HUES48 (cell line): ENCODE data around the gene P3H3.

Experiments
- H3K27ac ChIP-seq: one replicate; pipeline ENCODE4 v1.7.0; 2013; ENCODE audit warnings: low read depth, low read length, inconsistent platforms
- H3K27me3 ChIP-seq: 2 replicates; pipeline ENCODE4 v1.6.1; 2013; ENCODE audit warnings: mild to moderate bottlenecking, low read length; ENCODE audit not compliant: control insufficient read depth, insufficient read depth
- H3K36me3 ChIP-seq: 2 replicates; pipeline ENCODE4 v1.6.1; 2013; ENCODE audit warnings: low read length; ENCODE audit not compliant: control insufficient read depth, insufficient read depth
- H3K4me1 ChIP-seq: 2 replicates; pipeline ENCODE4 v1.6.1; 2013; ENCODE audit warnings: mild to moderate bottlenecking, low read length; ENCODE audit not compliant: control insufficient read depth, insufficient read depth
- H3K4me3 ChIP-seq: 2 replicates; pipeline ENCODE4 v1.5.1; 2013; ENCODE audit warnings: mild to moderate bottlenecking, low read depth, low read length
- H3K9ac ChIP-seq: 2 replicates; pipeline ENCODE4 v1.6.1; 2013; ENCODE audit warnings: mild to moderate bottlenecking, low read depth, low read length, moderate library complexity
- H3K9me3 ChIP-seq: 2 replicates; pipeline ENCODE4 v1.6.1; 2013; ENCODE audit warnings: low read length; ENCODE audit not compliant: control insufficient read depth, insufficient read depth

P3H3 gene

DNA sequence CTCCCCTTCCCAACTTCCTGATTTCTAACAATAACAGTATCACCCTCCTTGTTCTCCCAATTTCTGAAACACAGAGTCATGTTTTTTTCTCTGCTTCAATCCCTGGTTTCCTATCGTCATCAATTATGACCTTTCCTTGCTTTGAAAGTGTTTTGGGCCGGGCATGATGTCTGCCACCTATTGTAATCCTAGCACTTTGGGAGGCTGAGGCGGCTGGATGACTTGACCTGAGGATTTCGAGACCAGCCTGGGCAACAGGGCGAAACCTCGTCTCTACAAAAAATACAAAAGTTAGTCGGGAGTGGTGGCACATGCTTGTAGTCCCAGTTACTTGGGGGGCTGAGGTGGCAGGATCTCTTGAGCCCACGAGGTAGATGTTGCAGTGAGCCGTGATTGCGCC, 19.2 kb upstream of the P3H3 start:
- Histone ChIP-seq H3K9me3 (no peaks in the 10 kb centered on the region), H3K27me3 (no peaks in the 10 kb centered on the region), H3K36me3 (no peaks in the 10 kb centered on the region), H3K4me3 (no peak overlapping the region), H3K4me1 (peaks cover 9% of the 10 kb centered on the region), H3K9ac (no peak overlapping the region), H3K27ac (no peak overlapping the region)

DNA sequence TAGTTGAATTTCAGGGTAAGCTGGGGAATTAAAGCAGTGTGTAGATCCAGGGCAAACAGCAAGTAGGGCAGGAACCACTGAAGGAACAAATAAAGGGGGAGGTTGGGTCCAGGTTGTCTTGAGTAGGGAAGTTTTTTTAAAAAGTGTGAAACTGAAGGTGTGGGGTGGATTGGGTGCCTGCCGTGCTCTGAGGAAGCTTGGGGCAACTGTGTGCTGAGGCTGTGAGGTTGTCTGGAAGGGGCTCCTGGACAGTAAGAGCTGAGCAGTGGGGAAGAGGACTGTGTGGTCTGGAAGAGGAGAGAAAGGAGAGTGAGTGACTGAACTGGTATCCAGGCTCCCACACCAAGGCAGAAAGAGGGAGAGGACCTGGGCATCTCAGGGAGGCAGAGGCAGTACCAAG, 17.4 kb upstream of the P3H3 start:
- H3K4me1 ChIP-seq, result peaks cover 9% of the 10 kb centered on the region
- H3K36me3 ChIP-seq, result no peaks in the 10 kb centered on the region
- H3K9ac ChIP-seq, result no peak overlapping the region
- no peak overlapping the region for H3K27ac ChIP-seq
- no peaks in the 10 kb centered on the region for H3K27me3 ChIP-seq
- no peak overlapping the region for H3K4me3 ChIP-seq
- no peaks in the 10 kb centered on the region for H3K9me3 ChIP-seq

DNA sequence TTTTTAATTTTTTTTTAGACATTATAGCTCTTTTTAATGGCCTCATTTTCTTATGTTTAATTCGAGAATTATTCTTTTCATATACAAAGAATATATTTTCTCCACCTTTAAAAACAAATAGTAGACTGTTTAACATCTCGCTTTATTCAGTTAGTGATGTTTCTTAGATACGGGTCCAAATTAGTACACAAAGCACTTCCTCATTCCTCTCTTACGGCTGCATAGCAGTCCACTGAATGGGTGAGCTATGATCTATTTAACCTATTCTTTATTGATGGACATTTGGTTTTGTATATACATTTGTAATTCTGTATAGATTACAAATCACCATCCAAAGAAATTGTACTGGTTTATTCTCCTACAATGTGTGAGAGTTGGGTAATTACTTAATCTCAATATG, 14.8 kb upstream of the P3H3 start:
- no peak overlapping the region for H3K4me3 ChIP-seq
- no peaks in the 10 kb centered on the region for H3K36me3 ChIP-seq
- H3K27ac ChIP-seq, result no peak overlapping the region
- no peak overlapping the region for H3K9ac ChIP-seq
- peaks cover 15% of the 10 kb centered on the region for H3K4me1 ChIP-seq
- no peaks in the 10 kb centered on the region for H3K27me3 ChIP-seq
- no peaks in the 10 kb centered on the region for H3K9me3 ChIP-seq

DNA sequence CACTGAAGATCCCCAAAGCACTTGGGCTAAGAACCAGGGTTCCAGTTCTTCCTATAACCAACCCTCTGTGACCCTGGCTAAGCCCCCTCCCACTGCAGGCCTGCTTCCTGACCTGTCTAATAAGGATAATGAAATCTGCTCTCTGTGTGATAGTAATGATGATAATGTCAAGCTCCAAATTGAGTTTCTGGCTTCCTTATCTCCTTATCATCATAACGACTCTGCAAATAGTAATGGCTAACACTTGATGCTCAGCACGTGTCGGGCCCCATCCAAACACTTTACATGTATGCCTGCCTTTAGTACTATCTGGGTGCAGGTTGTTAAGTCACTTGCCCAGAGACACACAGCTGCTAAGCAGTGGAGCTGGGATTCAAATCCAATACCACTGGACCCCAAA, 11.6 kb upstream of the P3H3 start:
- Histone ChIP-seq H3K4me1 (peaks cover 18% of the 10 kb centered on the region), H3K27ac (no peak overlapping the region), H3K4me3 (no peak overlapping the region), H3K36me3 (no peaks in the 10 kb centered on the region), H3K9ac (no peak overlapping the region), H3K9me3 (no peaks in the 10 kb centered on the region), H3K27me3 (peaks cover 12% of the 10 kb centered on the region)

DNA sequence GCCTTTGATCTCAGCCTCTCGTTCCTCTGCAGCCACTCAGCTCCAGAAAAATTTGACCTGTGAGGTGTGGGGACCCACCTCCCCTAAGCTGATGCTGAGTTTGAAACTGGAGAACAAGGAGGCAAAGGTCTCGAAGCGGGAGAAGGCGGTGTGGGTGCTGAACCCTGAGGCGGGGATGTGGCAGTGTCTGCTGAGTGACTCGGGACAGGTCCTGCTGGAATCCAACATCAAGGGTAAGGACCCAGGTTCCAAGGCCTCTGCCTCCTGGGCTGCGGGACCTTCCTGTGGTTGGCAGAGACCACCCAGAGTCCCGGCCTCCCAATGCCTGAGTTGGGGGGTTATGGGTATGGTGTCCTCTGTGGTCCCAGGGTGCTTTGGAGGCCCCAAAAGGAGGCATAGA, 11.1 kb upstream of the P3H3 start:
- H3K27ac ChIP-seq, result no peak overlapping the region
- H3K9ac ChIP-seq, result no peak overlapping the region
- H3K27me3 ChIP-seq, result peaks cover 15% of the 10 kb centered on the region
- no peak overlapping the region for H3K4me3 ChIP-seq
- H3K36me3 ChIP-seq, result no peaks in the 10 kb centered on the region
- no peaks in the 10 kb centered on the region for H3K9me3 ChIP-seq
- peaks cover 18% of the 10 kb centered on the region for H3K4me1 ChIP-seq

DNA sequence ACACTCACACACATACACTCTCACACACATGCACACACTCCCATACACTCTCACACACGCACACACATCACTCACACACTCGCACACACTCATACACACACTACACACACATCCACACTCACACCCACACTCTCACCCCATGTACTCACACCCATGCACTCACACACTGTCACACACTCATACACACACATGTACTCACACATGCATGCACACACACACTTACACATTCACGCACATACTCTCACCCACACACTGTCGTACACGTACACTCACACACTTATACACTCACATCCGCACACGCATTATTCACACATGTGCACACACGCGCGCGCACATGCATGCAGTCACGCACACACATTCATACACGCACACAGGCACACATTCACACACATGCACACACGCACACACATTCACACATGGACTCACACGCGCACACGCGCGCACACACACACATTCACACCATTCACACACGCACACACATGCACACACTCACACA, 10.5 kb upstream of the P3H3 start:
- Histone ChIP-seq H3K27me3 (peaks cover 21% of the 10 kb centered on the region), H3K4me3 (no peak overlapping the region), H3K27ac (no peak overlapping the region), H3K36me3 (no peaks in the 10 kb centered on the region), H3K4me1 (peaks cover 19% of the 10 kb centered on the region), H3K9me3 (no peaks in the 10 kb centered on the region), H3K9ac (no peak overlapping the region)

DNA sequence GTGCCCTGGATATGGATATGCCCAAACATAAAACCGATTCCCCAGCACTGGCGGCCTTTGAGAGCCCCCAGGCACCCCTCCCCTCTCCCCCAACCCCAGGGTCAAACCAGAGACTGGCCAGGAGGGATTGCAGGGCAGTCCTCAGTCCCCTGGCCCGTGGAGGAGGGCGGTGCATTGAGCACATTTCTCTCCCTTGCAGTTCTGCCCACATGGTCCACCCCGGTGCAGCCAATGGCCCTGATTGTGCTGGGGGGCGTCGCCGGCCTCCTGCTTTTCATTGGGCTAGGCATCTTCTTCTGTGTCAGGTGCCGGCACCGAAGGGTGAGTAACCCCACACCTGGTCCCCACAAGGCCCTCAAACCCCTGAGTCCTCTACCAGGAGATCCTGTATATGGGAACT, 10.0 kb upstream of the P3H3 start:
- H3K4me3 ChIP-seq, result peak overlapping the region; percentile 10; the same call in 1 of the 2 replicates
- no peaks in the 10 kb centered on the region for H3K9me3 ChIP-seq
- no peaks in the 10 kb centered on the region for H3K36me3 ChIP-seq
- peaks cover 25% of the 10 kb centered on the region for H3K4me1 ChIP-seq
- H3K27ac ChIP-seq, result no peak overlapping the region
- H3K9ac ChIP-seq, result no peak overlapping the region
- peaks cover 27% of the 10 kb centered on the region for H3K27me3 ChIP-seq

DNA sequence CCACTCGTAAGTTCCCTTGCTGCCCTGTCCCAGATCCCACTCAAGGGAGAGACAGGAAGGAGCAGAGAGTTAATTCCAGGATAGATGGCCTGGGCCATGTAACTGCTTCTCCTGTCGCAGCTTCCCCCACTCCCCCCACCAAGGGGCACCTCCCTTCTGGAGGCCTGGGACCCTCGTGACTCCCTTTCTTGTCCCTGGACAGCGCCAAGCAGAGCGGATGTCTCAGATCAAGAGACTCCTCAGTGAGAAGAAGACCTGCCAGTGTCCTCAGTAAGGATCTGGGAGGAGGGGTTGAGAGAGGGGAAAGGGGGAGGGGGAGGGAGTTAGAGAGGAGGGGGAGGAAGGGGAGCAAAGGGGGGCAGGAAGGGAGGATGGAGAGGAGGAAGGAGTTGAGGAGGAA, 9.6 kb upstream of the P3H3 start:
- Histone ChIP-seq H3K9me3 (no peaks in the 10 kb centered on the region), H3K27ac (no peak overlapping the region), H3K9ac (no peak overlapping the region), H3K27me3 (peaks cover 30% of the 10 kb centered on the region), H3K4me1 (peaks cover 25% of the 10 kb centered on the region), H3K4me3 (peak overlapping the region; percentile 10; the same call in 1 of the 2 replicates), H3K36me3 (no peaks in the 10 kb centered on the region)

DNA sequence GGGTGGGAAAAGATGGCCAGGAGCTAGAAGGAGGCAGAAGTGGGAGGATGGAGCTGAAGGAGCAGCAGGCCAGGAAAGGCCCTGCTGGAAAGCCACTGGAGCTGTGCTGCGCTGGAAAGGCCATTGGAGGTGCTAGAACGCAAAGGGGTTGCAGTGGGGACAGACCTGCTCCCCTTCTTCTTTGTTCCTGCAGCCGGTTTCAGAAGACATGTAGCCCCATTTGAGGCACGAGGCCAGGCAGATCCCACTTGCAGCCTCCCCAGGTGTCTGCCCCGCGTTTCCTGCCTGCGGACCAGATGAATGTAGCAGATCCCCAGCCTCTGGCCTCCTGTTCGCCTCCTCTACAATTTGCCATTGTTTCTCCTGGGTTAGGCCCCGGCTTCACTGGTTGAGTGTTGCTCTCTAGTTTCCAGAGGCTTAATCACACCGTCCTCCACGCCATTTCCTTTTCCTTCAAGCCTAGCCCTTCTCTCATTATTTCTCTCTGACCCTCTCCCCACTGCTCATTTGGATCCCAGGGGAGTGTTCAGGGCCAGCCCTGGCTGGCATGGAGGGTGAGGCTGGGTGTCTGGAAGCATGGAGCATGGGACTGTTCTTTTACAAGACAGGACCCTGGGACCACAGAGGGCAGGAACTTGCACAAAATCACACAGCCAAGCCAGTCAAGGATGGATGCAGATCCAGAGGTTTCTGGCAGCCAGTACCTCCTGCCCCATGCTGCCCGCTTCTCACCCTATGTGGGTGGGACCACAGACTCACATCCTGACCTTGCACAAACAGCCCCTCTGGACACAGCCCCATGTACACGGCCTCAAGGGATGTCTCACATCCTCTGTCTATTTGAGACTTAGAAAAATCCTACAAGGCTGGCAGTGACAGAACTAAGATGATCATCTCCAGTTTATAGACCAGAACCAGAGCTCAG, 8.8 kb upstream of the P3H3 start:
- H3K9ac ChIP-seq, result no peak overlapping the region
- peaks cover 25% of the 10 kb centered on the region for H3K4me1 ChIP-seq
- H3K9me3 ChIP-seq, result no peaks in the 10 kb centered on the region
- peaks cover 36% of the 10 kb centered on the region for H3K27me3 ChIP-seq
- H3K4me3 ChIP-seq, result no peak overlapping the region
- H3K27ac ChIP-seq, result no peak overlapping the region
- no peaks in the 10 kb centered on the region for H3K36me3 ChIP-seq

DNA sequence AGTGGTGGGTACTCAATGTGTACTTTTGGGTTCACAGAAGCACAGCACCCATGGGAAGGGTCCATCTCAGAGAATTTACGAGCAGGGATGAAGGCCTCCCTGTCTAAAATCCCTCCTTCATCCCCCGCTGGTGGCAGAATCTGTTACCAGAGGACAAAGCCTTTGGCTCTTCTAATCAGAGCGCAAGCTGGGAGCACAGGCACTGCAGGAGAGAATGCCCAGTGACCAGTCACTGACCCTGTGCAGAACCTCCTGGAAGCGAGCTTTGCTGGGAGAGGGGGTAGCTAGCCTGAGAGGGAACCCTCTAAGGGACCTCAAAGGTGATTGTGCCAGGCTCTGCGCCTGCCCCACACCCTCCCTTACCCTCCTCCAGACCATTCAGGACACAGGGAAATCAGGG, 8.0 kb upstream of the P3H3 start:
- Histone ChIP-seq H3K9ac (no peak overlapping the region), H3K4me3 (no peak overlapping the region), H3K36me3 (no peaks in the 10 kb centered on the region), H3K4me1 (peaks cover 26% of the 10 kb centered on the region), H3K9me3 (no peaks in the 10 kb centered on the region), H3K27me3 (peaks cover 44% of the 10 kb centered on the region), H3K27ac (no peak overlapping the region)

DNA sequence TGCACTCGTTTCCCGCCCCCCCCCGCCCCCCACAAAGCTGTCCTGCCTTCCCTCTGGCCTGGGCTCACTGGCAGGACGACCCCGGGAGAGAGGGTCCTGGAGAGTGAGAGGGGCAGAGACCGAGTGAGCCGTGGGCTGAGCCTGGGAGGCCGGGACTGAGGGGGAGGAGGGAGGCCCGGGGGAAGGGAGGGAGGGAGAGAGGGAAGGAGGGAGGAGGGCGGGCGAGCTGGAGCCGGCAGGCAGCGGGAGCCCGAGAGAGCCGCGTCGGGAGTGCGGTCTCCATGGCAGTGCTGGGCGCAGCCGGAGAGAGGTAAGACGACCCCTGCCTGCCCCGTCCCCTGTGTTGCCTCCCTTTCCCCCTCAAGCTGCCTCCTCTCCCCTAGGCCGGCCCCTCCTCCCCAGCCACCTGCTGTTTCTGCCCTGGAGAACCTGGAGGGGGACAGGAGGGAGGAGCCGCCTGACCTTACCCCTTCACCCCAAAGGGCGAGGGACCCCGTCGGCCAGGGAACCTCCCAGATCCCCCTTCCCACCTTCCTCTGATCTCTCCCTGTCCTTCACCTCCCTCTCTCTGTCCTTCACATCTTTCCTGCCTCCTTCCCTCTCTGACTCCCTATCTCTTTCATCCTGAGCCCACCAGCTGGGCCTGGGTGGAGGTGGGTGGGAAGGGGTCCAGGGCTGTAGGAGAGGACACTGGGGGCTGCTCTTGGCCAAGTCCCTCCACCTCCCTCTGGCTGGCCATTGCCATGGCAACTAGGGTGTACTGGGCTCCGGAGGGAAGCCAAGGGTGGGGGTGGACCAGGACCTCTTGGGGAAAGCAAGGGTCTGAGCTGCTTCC, 6.4 kb upstream of the P3H3 start, which contains the start of gene GPR162:
TSS of gene GPR162 (plus strand) at position 231 of the 835 bp plus-strand sequence. CDS start 2,078 bp downstream, outside the sequence.
- H3K9ac ChIP-seq, result no peak within 1 kb of the TSS
- peak within 1 kb of the TSS; percentile 37 for H3K27ac ChIP-seq
- H3K9me3 ChIP-seq, result no peaks in the 10 kb centered on the region
- peak within 1 kb of the TSS; percentile 69 for H3K4me3 ChIP-seq
- H3K4me1 ChIP-seq, result peaks cover 34% of the 10 kb centered on the region
- peaks cover 58% of the 10 kb centered on the region for H3K27me3 ChIP-seq
- H3K36me3 ChIP-seq, result no peaks in the 10 kb centered on the region
